Astrocyte of the hippocampus (primary cell): ENCODE data around the gene MYLK.

Experiments
- DNase-seq: peaks from one replicate; pipeline ENCODE4 v3.0.0; 2011; ENCODE audit warnings: low read depth, low spot score

MYLK gene

DNA sequence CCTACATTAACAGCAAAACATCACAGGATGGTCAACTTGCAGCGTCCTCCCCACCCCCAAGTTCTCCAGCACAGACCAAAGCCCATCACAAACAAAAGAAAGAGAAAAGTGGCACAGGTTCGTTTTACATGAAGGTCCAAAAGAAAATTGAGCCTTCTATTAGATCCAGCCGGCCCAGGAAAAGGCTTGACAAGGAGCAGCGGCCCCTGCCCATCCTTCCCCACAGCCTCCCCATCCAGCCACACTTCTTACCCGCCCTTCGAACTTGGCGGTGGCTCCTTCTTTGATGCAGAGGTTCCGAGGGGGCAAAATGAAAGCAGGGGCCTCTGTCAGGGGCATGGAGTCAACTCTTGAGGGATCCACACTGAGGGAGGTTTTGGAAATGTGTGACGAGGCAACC lies 90.7 kb downstream of the MYLK start:
- no peak for DNase-seq

DNA sequence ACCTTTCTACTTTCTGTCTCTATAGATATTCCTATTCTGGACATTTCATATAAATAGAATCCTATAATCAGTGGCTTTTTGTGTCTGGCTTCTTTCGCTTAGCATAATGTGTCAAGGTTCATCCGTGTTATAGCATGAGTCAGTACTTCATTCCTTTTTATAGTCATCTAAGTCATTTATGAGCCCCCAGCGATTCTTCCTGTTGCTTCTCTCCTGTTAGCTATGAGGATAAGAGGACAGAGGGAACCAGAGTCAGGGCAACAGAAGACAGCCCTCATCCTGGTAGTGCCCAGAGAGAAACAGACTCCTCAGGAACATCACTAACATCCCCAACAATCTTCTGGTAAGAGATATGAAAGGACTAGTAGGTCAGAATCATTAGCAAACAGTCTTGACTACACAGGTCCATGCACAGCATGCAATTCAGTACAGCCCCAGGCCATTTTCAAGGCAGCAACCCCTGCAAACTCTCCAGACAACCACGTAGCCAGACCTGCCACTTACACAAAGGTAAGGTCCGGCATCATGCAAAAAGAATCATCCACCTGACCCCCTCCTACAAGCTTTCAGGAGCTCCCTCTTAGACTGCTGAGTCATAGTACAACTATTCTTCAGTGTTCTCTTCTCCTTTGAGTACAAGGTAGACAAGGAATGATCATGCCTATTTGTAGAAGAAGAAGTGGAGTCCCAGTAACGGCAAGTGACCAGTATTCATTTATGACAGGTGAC lies 91.5 kb downstream of the MYLK start:
- no peak for DNase-seq

GRCh38 chr3:123791898-123792297 lies 92.2 kb downstream of the MYLK start:
- peak; percentile 50 for DNase-seq

GRCh38 chr3:123791417-123791816 lies 92.7 kb downstream of the MYLK start:
- DNase-seq, result peak; percentile 56

DNA sequence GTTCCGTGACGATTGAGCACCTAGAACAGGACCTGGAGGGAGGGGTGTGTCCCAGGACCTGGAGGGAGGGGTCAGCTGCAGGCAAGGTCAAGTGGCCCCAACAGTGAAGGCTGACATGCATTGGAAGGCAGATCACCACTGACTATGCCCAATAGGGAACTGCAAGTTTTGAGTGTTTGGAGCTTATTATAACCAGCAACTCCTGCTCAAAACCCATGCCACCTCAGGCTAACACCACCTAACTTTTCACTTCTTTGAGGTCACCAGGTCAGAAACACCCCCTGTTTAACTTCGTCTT lies 93.1 kb downstream of the MYLK start:
- no peak for DNase-seq

GRCh38 chr3:123790254-123791072 lies 93.7 kb downstream of the MYLK start:
- no peak for DNase-seq

GRCh38 chr3:123789760-123790159 lies 94.4 kb downstream of the MYLK start:
- no peak for DNase-seq

DNA sequence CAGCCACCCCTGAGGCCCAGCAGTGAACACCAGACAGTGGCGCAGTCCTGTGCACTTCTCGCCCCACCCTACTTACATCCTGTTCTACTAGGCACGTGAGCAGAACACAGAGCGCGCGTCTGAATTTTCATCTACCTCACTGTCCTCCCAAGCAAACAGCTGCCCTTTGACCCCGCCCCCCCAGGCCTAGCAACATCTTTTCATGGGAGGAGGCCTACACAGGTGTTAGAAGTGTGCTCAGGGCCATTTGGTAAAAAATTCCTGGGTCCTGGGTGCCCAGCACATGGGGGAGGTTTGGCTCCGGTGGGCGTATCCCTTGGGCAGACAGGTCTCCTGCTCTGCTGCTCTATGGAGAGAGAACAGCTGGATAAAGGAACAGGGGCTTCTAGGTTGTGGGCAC lies 95.0 kb downstream of the MYLK start:
- DNase-seq, result no peak

DNA sequence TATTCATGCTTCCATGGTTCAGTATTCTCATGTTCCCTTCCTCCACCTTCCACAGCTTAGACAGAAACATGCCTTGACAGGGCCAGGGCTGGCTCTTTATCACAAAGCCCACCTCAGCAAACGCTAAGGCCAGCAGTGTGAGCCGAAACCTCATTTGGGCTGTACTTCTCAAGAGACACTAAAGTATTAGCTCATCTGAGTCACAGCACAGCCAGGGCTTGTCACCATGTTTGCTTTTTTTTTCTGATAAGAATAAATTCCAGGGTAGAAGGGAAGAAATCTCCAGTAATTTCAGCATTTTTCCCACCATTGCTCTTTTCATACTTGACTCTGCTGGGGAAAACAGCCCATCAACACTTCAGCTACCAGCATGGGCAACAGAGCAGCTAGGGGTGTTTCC lies 95.4 kb downstream of the MYLK start:
- peak; percentile 70 for DNase-seq

- no peak for DNase-seq
Observed at GRCh38 chr3:123787133-123787532, 97.0 kb downstream of the MYLK start.

- no peak for DNase-seq
Observed at GRCh38 chr3:123785602-123786001, 98.5 kb downstream of the MYLK start.

DNA sequence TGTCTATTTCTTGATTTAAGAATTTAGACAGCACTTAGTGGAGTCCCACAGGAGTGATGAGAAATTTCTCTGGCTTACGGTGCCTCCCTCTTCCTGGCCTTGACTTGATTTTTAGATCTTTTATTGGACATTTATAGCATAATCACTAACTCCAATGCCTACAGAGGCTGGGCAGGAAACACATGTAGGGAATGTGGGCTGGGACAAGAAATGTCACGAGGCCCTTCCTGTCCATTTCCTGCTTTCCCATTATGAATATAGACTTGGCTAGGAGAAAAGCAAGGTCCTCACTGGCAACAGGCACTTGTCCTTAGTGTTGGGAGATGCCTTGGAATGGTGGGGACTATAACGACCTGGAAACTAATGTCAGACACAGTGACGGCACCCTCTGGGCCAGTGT lies 100.3 kb downstream of the MYLK start:
- no peak for DNase-seq

DNA sequence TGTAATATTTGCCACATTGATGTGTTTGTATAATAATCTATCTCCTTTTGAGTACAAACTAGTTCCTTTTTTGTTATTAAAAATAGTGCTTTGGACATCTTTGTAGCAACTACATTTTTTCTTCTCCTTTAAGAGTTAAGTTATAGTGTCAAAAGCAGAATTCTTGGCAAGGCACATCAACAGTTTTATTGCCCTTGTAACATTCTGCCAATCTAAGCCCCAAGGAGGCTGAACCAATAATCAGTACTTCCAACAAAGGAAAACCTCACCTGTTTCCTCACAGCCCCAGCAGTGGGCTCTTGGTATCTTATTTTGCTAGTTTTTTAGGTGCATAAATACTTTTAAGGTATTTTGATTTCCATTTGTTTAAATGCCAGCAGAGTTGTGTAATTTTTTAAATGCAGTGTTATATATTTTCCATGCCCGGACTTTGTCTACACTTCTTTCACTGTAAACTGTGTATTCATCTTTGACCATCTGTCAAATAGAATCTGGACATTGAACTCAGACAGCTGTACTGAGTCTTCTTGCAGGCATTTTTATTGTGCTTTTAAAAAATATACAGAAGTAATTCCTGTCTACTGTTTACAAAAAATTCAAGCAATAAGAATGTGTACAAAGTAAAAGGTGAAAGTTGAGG lies 101.0 kb downstream of the MYLK start:
- no peak for DNase-seq

DNA sequence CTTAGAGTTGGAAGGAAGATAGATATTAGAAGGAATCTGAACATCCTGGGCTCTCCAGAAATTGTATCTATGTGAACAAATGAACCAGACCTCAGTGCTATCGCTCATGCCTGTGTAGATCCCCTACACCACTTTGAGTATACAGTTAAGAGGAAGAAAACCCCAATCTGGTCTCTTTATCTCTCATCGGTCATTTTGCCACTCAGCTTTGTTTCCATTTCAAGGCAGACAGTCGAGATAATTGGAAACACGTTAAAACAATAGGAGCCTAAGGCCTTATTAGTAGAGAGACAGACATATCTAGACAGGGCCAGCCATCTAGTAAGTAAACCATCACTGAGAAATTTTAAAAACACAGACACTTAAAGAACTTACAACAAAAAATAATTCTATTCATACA lies 101.6 kb downstream of the MYLK start:
- DNase-seq, result no peak

- no peak for DNase-seq
Observed at GRCh38 chr3:123781571-123782275, 102.4 kb downstream of the MYLK start.

DNA sequence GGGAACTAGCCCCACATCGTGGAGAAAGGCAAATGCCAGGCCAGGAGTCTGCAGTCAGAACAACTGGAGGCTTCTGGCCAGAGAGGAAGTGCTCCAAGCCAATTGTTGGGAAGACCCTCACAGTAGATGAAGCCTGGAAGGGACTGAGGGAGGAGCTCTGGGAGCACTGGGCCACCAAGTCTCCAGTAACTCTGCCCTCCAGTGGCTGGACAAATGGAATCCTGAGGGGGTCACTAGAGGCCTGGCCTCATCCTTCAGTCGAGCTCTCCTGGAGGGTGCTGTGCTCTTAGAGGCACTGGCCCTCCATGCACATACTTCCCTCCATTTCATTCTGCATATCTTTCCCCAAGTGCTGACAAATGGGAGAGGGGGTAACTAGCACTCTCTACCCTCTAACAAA lies 103.0 kb downstream of the MYLK start:
- DNase-seq, result no peak

DNA sequence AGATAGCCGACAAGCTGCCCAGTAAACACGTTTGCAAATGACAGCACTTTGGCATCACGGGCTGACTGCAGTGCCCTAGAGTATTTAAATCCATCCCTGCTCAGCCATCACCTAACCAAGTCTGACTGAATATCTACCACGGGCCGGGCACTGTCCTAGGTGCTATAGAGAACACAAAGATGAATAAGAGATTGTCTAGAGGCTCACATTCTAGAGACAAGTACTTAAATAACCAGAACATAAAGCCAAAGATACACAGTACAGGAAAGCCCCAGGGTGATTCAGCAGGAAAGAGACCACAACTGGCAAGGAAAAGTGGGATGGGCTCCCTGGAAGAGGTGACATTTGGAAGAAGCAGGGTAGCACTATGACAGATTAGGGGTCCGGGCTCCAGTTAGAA lies 103.5 kb downstream of the MYLK start:
- peak; percentile 16 for DNase-seq

GRCh38 chr3:123779655-123780231 lies 104.4 kb downstream of the MYLK start:
- DNase-seq, result no peak

DNA sequence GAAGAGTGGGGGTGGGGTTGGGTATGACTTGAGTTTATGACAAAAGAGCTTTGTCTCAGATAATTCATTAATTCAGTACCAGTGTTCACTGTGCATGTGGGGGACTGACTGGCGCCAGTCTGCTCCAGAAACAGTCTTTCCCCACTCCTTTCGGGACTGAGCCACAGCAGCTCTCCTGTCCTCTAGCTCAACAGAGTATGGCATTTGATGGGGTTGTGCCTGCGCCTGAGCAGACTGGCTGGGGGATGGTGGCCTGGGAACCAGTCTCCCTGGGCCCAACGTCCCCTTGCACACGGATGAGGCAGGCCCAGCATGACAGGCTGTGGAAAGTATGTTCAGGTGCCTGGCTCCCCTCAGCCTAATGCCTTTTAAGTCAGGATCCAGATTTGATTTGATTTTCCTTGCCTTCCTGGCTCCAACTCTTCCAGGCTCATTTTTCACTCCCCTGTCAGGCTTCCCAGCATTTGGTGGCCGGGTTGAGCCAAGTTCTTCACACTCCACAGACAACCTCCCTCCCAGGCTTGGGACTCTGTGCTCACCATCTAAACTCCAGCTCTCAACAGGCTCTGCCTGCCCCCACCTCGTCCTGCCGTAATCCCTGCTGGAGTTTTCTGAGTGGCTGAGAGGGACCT lies 105.0 kb downstream of the MYLK start:
- DNase-seq, result peak; percentile 36

DNA sequence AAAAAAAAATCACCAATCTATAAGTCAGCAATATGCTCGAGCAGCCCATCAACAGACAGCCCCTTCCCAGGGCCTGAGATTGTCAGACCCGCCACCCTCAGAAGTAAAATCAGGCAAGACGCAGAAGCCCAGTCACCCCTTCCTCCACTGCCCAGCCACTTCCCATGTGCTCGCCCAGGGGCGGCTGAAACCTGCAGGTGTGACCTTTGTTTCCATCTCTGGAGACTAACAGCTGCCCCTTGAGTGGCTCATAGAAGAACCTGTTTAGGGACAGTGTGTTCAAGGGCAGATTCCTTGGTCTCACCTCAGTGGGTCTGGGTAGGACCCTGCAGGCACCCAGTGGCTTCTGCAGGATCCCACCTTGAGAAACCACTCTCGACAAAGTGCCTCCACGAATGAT lies 105.6 kb downstream of the MYLK start:
- DNase-seq, result no peak

DNA sequence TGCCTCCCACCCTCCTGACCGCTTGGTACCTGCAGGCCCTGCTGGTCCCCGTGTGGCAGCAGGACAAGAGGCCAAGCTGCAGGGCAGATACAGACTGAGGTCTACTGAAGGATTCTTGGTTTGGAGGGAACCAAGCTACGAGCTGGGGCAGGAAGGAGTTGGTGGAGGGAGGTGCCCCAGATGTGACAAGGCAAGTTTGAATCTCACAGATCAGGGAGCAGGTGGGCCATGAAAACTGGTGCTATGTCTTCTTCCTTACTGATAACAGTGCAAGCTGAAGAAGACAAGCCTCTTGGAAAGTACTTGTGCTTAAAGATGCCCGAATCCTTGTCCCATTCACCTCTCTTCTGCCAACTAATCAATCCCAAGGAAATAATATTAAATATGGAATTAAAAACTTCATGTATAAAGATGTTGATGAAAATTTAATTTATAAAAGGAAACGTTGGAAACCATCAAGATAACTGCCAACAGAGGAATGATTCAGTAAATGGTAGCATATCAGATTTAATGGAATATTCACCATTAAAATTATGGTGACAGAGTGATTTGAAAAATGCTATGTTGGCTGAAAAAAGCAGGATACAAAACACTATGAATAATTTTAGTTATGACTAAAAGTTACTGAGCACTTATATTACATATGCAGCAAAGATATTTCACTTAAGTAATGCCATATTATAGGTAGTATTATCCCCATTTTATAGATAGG lies 107.9 kb downstream of the MYLK start:
- DNase-seq, result no peak
